WTC11 (cell line): Measurements from ENCODE around the gene CEP170B. TPM values are rescaled to one million over a fixed set of nuclear protein-coding genes. Genes with fewer than 3 reads are reported as not detected.

ENCODE experiments used
- ATAC-seq: fragments of 200-7000 bp; cut with Tn5 transposase; 2 replicates; pipeline ENCODE4 v1.10.0; 2021; ENCODE audit warnings: mild to moderate bottlenecking, moderate library complexity
- CTCF ChIA-PET: fragments of 300-600 bp; sonication (Branson Sonifier 250); formaldehyde crosslinking; loops from one replicate; lab custom pipeline; 2021; ENCODE audit warnings: antibody characterized with exemption; lab: Charles Lee
- POLR2A ChIA-PET: fragments of 350-600 bp; sonication (Branson Sonifier 250); formaldehyde crosslinking; loops from one replicate; lab custom pipeline; 2021; ENCODE audit warnings: antibody characterized with exemption; lab: Charles Lee
- DNase-seq: peaks from one replicate; pipeline ENCODE4 v3.0.0; 2021; ENCODE audit warnings: low spot score
- H3K27ac Mint-ChIP-seq: 2 replicates; pipeline ENCODE4 v1.8.0; 2021; ENCODE audit warnings: mixed read lengths
- H3K27me3 Mint-ChIP-seq: 2 replicates; pipeline ENCODE4 v1.8.0; 2021; ENCODE audit warnings: low read depth, mild to moderate bottlenecking, moderate library complexity, mixed read lengths
- H3K36me3 Mint-ChIP-seq: 2 replicates; pipeline ENCODE4 v1.8.0; 2021; ENCODE audit warnings: mixed read lengths
- H3K4me1 Mint-ChIP-seq: 2 replicates; pipeline ENCODE4 v1.8.0; 2022; ENCODE audit warnings: mixed read lengths
- H3K4me3 Mint-ChIP-seq: 2 replicates; pipeline ENCODE4 v1.8.0; 2021; ENCODE audit warnings: mild to moderate bottlenecking, moderate library complexity, mixed read lengths
- H3K9me3 Mint-ChIP-seq: 2 replicates; pipeline ENCODE4 v1.8.0; 2021; ENCODE audit warnings: mixed read lengths
- AR ChIP-seq: fragments of 250-450 bp; sonication (Bioruptor Pico); IDR thresholded peaks from 2 replicates; pipeline ENCODE4 v1.9.0; 2021; ENCODE audit warnings: mild to moderate bottlenecking
- ATF1 ChIP-seq: sonication (generic); formaldehyde crosslinking; IDR thresholded peaks from 2 replicates; pipeline ENCODE4 v1.8.1; 2023; ENCODE audit warnings: mild to moderate bottlenecking, moderate library complexity, missing genetic modification reagents
- CBFB ChIP-seq: sonication (generic); formaldehyde crosslinking; IDR thresholded peaks from 2 replicates; pipeline ENCODE4 v1.8.1; 2022; ENCODE audit warnings: mild to moderate bottlenecking, low read depth, missing genetic modification reagents
- E2F1 ChIP-seq: sonication (generic); formaldehyde crosslinking; IDR thresholded peaks from 2 replicates; pipeline ENCODE4 v1.8.0; 2022; ENCODE audit warnings: mild to moderate bottlenecking, missing genetic modification reagents
- ESRRA ChIP-seq: sonication (generic); formaldehyde crosslinking; IDR thresholded peaks from 2 replicates; pipeline ENCODE4 v1.8.1; 2022; ENCODE audit warnings: mild to moderate bottlenecking, missing genetic modification reagents, borderline replicate concordance
- JAZF1 ChIP-seq: fragments of 250-450 bp; sonication (Bioruptor Pico); IDR thresholded peaks from 2 replicates; pipeline ENCODE4 v1.9.0; 2021; ENCODE audit warnings: moderate library complexity, mild to moderate bottlenecking, inconsistent platforms
- JUN ChIP-seq: sonication (generic); formaldehyde crosslinking; IDR thresholded peaks from 2 replicates; pipeline ENCODE4 v1.8.0; 2023; ENCODE audit warnings: mild to moderate bottlenecking, missing genetic modification reagents
- NR3C1 ChIP-seq: sonication (generic); formaldehyde crosslinking; conservative IDR thresholded peaks from 2 replicates; pipeline ENCODE4 v1.8.1; 2023; ENCODE audit warnings: low read depth, mild to moderate bottlenecking, missing genetic modification reagents
- RORB ChIP-seq: fragments of 250-450 bp; sonication (Bioruptor Pico); IDR thresholded peaks from 2 replicates; pipeline ENCODE4 v1.9.0; 2021; ENCODE audit warnings: mild to moderate bottlenecking
- SMAD3 ChIP-seq: sonication (generic); formaldehyde crosslinking; IDR thresholded peaks from 2 replicates; pipeline ENCODE4 v1.8.0; 2022; ENCODE audit warnings: missing genetic modification reagents, mild to moderate bottlenecking, borderline replicate concordance
- SMAD4 ChIP-seq: sonication (generic); formaldehyde crosslinking; IDR thresholded peaks from 2 replicates; pipeline ENCODE4 v1.8.0; 2022; ENCODE audit warnings: mild to moderate bottlenecking, missing genetic modification reagents
- SP1 ChIP-seq: sonication (generic); formaldehyde crosslinking; conservative IDR thresholded peaks from 2 replicates; pipeline ENCODE4 v1.8.1; 2022; ENCODE audit warnings: missing genetic modification reagents
- USF1 ChIP-seq: sonication (generic); formaldehyde crosslinking; IDR thresholded peaks from 2 replicates; pipeline ENCODE4 v1.8.0; 2022; ENCODE audit warnings: mild to moderate bottlenecking, missing genetic modification reagents
- ZNF121 ChIP-seq: sonication (generic); formaldehyde crosslinking; IDR thresholded peaks from 2 replicates; pipeline ENCODE4 v1.8.0; 2023; ENCODE audit warnings: missing genetic modification reagents
- ZNF138 ChIP-seq: sonication (generic); formaldehyde crosslinking; conservative IDR thresholded peaks from 2 replicates; pipeline ENCODE4 v1.8.1; 2022; ENCODE audit warnings: mild to moderate bottlenecking, moderate library complexity, missing genetic modification reagents
- ZNF232 ChIP-seq: sonication (generic); formaldehyde crosslinking; IDR thresholded peaks from 2 replicates; pipeline ENCODE4 v1.8.0; 2022; ENCODE audit warnings: mild to moderate bottlenecking, missing genetic modification reagents
- ZNF416 ChIP-seq: fragments of 250-450 bp; sonication (Bioruptor Pico); IDR thresholded peaks from 2 replicates; pipeline ENCODE4 v1.9.0; 2021; ENCODE audit warnings: mild to moderate bottlenecking, inconsistent platforms
- ZNF512 ChIP-seq: sonication (generic); formaldehyde crosslinking; IDR thresholded peaks from 2 replicates; pipeline ENCODE4 v1.8.1; 2022; ENCODE audit warnings: missing genetic modification reagents, borderline replicate concordance
- total RNA-seq: library from RNA; stranded (reverse); gene quantifications from 3 replicates; pipeline ENCODE4 v1.2.3, GENCODE V29; 2021

The CEP170B gene
- total RNA-seq, 1 experiment from 2014 or later = 47.0 TPM

GRCh38 chr14:104893435-104894207 lies 28.6 kb downstream of the CEP170B start:
- POLR2A ChIA-PET = no interaction called here
- peaks cover 2% of the 10 kb centered on the region; the same call in 1 of the 2 replicates for H3K4me1 Mint-ChIP-seq
- ATAC-seq = no peak
- no peak overlapping the region for H3K4me3 Mint-ChIP-seq
- no peaks in the 10 kb centered on the region for H3K9me3 Mint-ChIP-seq
- TF ChIP-seq SMAD3 (no peak), ZNF232 (no peak), JAZF1 (CRISPR knock-in tag) (no peak)
- TF ChIP-seq, all 79 proteins: peak for 0
- peak; percentile 12 for DNase-seq
- no peaks in the 10 kb centered on the region for H3K36me3 Mint-ChIP-seq
- CTCF ChIA-PET = interaction anchor here (1.4 to 2.6 kb wide), 2 partner anchors 47 to 125 kb away, joined by 5 to 11 read pairs; no protein-coding TSS in a partner anchor
- H3K27me3 Mint-ChIP-seq = no peaks in the 10 kb centered on the region; the same call in 1 of the 2 replicates
- H3K27ac Mint-ChIP-seq = no peak overlapping the region

- Mint-ChIP-seq H3K27me3 (no peaks in the 10 kb centered on the region; the same call in 1 of the 2 replicates), H3K4me1 (peaks cover 2% of the 10 kb centered on the region; the same call in 1 of the 2 replicates), H3K4me3 (no peak overlapping the region), H3K9me3 (no peaks in the 10 kb centered on the region), H3K27ac (no peak overlapping the region), H3K36me3 (no peaks in the 10 kb centered on the region)
- ATAC-seq (no peak), DNase-seq (no peak)
- TF ChIP-seq ZNF416 (CRISPR knock-in tag) (no peak), SP1 (CRISPR knock-in tag) (no peak), ESRRA (CRISPR knock-in tag) (no peak), RORB (CRISPR knock-in tag) (no peak), JUN (CRISPR knock-in tag) (no peak), NR3C1 (CRISPR knock-in tag) (no peak), AR (no peak), USF1 (CRISPR knock-in tag) (no peak), ZNF512 (CRISPR knock-in tag) (no peak), SMAD4 (no peak)
- CTCF ChIA-PET = interaction anchor here (0.6 to 3.2 kb wide), 10 partner anchors 18 to 276 kb away, joined by 3 to 26 read pairs (median 8); partner anchors contain the start of gene PLD4
- POLR2A ChIA-PET = no interaction called here
Measured at GRCh38 chr14:104894331-104895206, 29.5 kb downstream of the CEP170B start.

GRCh38 chr14:104895207-104895785 lies 30.2 kb downstream of the CEP170B start:
- POLR2A ChIA-PET = no interaction called here
- no peak overlapping the region for H3K27ac Mint-ChIP-seq
- H3K9me3 Mint-ChIP-seq = no peaks in the 10 kb centered on the region
- TF ChIP-seq ZNF121 (CRISPR knock-in tag) (no peak), ZNF138 (CRISPR knock-in tag) (no peak), CBFB (CRISPR knock-in tag) (no peak), ATF1 (CRISPR knock-in tag) (no peak), E2F1 (CRISPR knock-in tag) (no peak)
- CTCF ChIA-PET = interaction anchor here (0.5 to 3.2 kb wide), 15 partner anchors 10 to 275 kb away, joined by 3 to 26 read pairs (median 7); partner anchors contain the start of gene PLD4
- DNase-seq = no peak
- no peaks in the 10 kb centered on the region for H3K36me3 Mint-ChIP-seq
- no peak for ATAC-seq
- H3K27me3 Mint-ChIP-seq = no peaks in the 10 kb centered on the region; the same call in 1 of the 2 replicates
- H3K4me1 Mint-ChIP-seq = peaks cover 2% of the 10 kb centered on the region; the same call in 1 of the 2 replicates
- H3K4me3 Mint-ChIP-seq = no peak overlapping the region
